Transverse colon (tissue), 4 donors: Measurements from ENCODE around the gene NUMB.

Source experiments
- CTCF ChIP-seq, 5 experiments: fragments of 200-600 bp in 3 of 5; fragments of 450-650 bp in 2 of 5; sonication (generic) in 3 of 5; IDR thresholded peaks; 1 replicate in 2 of 5; 2 replicates in 3 of 5; pipeline ENCODE4 v1.5.1; 2016 to 2017; ENCODE audit warnings: antibody characterized with exemption in 5 of 5, inconsistent platforms in 3 of 5, mild to moderate bottlenecking in 2 of 5, moderate library complexity in 1 of 5
- EP300 ChIP-seq: sonication (generic); formaldehyde crosslinking; IDR thresholded peaks from one replicate; pipeline ENCODE4 v1.6.1; 2017; ENCODE audit warnings: antibody characterized with exemption, low read depth
- POLR2A ChIP-seq: fragments of 450-650 bp; IDR thresholded peaks from one replicate; pipeline ENCODE4 v1.6.1; 2016; ENCODE audit warnings: antibody characterized with exemption, mild to moderate bottlenecking, moderate library complexity
- POLR2AphosphoS5 ChIP-seq, 3 donors: sonication (generic); formaldehyde crosslinking; IDR thresholded peaks; one replicate each; pipeline ENCODE4 v1.6.1; 2016; ENCODE audit warnings: antibody characterized with exemption in 3 of 3

DNA sequence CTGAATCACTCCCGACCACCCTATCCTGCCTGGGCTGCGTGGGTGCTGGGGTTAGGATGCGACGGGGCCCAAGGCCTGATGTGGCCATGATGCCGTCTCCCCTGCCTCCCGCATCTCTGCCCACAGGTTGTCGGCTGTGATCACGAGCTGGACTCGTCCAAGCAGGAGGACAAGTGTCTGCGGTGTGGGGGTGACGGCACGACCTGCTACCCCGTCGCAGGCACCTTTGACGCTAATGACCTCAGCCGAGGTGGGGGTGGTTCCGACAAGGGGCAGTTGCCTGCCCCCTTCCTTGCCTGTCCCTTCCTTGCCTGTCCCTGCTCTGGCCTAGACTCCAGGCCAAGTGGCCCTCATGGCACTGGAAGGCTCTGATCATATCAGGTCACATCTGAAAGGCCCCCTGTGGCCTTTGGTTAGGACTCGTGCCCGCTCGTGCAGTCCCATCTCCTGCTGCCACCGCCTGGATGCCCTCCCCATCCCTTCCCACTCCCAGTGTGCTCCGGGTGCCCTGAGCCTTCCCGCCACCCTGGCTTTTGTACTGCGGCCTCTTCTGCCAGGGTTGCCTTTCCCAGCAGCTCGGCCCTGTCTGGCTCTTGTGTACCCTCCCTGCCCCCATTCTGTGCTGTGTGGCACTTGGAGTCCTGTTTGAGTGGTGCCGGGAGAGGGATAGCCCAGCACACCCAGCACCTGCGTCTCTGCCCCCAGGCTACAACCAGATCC is 207.4 kb downstream of the NUMB start:
- TF ChIP-seq CTCF (IDR thresholded peaks at IDR 0.05) (no peak), POLR2A (no peak), POLR2AphosphoS5 (IDR thresholded peaks at IDR 0.05) (no peak), EP300 (no peak)
